IPS DF 6.9 (cell line): ENCODE data around the gene SPAM1.
A peak's percentile ranks its signal among the peaks of the same experiment; 100 is the strongest.
"Not testable (repeated sequence)": the region's sequence is repeated elsewhere in the genome, so short reads cannot be mapped to it uniquely, and the experiment has no call there.

Experiments
- DNase-seq: peaks from one replicate; pipeline ENCODE4 v3.0.0-alpha.2; 2013; ENCODE audit warnings: low read depth, low spot score
- H3K27ac ChIP-seq: one replicate; pipeline ENCODE4 v1.5.1; 2013; ENCODE audit warnings: low read length, control low read depth
- H3K27me3 ChIP-seq: 2 replicates; pipeline ENCODE4 v1.6.1; 2013; ENCODE audit warnings: mild to moderate bottlenecking, low read length; ENCODE audit not compliant: control insufficient read depth, insufficient read depth
- H3K36me3 ChIP-seq: 2 replicates; pipeline ENCODE4 v1.6.1; 2013; ENCODE audit warnings: low read length; ENCODE audit not compliant: control insufficient read depth, insufficient read depth
- H3K4me1 ChIP-seq: 2 replicates; pipeline ENCODE4 v1.6.1; 2013; ENCODE audit warnings: low read length; ENCODE audit not compliant: control insufficient read depth, insufficient read depth
- H3K4me3 ChIP-seq: 2 replicates; pipeline ENCODE4 v1.5.1; 2013; ENCODE audit warnings: mild to moderate bottlenecking, low read length
- H3K9me3 ChIP-seq: 2 replicates; pipeline ENCODE4 v1.6.1; 2013; ENCODE audit warnings: low read length, inconsistent platforms; ENCODE audit not compliant: control insufficient read depth, insufficient read depth
- WGBS: extraction: QIAGEN DNeasy Blood & Tissue Kit; methylation state at CpG from one replicate; pipeline ENCODE4 v1.1.7; 2013; ENCODE audit warnings: mixed read lengths, missing lambda C conversion rate; ENCODE audit not compliant: insufficient read length, insufficient coverage; 5-methylcytosine and 5-hydroxymethylcytosine counted together

Gene SPAM1, protein sequence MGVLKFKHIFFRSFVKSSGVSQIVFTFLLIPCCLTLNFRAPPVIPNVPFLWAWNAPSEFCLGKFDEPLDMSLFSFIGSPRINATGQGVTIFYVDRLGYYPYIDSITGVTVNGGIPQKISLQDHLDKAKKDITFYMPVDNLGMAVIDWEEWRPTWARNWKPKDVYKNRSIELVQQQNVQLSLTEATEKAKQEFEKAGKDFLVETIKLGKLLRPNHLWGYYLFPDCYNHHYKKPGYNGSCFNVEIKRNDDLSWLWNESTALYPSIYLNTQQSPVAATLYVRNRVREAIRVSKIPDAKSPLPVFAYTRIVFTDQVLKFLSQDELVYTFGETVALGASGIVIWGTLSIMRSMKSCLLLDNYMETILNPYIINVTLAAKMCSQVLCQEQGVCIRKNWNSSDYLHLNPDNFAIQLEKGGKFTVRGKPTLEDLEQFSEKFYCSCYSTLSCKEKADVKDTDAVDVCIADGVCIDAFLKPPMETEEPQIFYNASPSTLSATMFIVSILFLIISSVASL

DNA sequence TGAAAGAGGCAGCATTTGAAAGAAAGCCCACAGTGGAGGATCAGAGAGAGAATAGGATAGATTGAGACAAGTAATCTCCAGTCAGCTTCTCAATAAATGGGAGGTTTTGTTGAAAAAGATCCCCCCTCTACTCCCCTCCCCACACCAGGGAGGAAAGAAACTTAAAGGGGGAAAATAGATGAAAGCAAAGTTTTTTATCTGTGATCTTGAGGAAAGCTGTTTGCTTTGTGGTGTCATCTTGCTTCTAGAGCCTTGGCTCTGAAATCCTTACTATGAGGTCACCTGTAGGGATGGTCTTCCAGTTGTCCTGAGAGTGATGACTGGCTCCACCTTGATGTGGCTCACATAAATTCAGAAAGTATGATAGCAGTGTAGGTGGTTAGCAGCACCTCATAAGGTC, at the start of gene SPAM1:
SPAM1 (plus strand) TSS at position 301 of the 400 bp plus-strand sequence. CDS start 28,330 bp downstream, outside the sequence.
- H3K36me3 ChIP-seq = no peaks in the 10 kb centered on the region
- DNase-seq = no peak
- peaks cover 2% of the 10 kb centered on the region; the same call in 1 of the 2 replicates for H3K4me1 ChIP-seq
- H3K4me3 ChIP-seq = no peak within 1 kb of the TSS
- no peaks in the 10 kb centered on the region for H3K27me3 ChIP-seq
- no peaks in the 10 kb centered on the region for H3K9me3 ChIP-seq
- H3K27ac ChIP-seq = no peak within 1 kb of the TSS

DNA sequence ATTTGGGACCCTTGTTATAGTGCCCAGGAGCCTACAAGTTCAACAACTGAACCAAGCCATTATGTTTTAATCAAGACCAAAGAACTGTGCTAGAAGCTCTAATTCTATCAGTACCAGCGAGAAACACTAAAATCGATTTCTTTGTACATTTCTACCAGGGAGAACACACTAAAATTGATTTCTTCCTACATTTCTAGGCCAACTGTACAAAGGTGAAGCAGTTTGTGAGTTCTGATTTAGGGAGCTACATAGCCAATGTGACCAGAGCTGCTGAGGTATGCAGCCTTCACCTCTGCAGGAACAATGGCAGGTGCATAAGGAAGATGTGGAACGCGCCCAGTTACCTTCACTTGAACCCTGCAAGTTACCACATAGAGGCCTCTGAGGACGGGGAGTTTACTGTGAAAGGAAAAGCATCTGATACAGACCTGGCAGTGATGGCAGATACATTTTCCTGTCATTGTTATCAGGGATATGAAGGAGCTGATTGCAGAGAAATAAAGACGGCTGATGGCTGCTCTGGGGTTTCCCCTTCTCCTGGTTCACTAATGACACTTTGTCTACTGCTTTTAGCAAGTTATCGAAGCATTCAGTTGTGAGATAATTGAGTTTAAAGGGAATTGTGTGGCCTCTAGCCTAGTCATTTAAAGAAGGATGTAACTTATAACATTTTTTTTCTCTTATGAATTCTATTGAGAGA, 48.3 kb upstream of the SPAM1 start:
- Histone ChIP-seq H3K4me3 (no peak overlapping the region), H3K27ac (no peak overlapping the region), H3K36me3 (no peaks in the 10 kb centered on the region), H3K27me3 (no peaks in the 10 kb centered on the region), H3K4me1 (no peaks in the 10 kb centered on the region), H3K9me3 (no peaks in the 10 kb centered on the region)
- DNase-seq = no peak
- WGBS = no CpG with 5 or more reads among the region's 7 CpGs

DNA sequence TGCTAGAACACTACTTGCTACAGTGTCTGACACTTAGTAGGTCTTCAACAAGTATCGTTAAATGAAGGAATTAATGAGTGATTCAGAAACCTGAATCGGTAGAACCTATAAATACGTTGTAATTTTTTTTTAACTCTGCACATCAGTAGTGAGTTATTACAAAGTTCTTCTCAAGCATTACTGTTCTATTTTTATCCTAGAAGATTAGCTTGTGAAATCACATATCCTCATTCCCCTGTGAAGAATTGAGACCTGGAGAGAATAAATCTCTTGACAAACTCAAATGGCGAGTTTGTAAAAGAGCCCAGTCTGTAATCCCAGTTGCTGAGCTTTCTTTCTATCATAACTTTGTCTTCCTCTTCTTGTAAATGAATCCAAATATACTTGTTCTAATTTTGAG, 45.4 kb upstream of the SPAM1 start:
- Histone ChIP-seq H3K36me3 (no peaks in the 10 kb centered on the region), H3K4me3 (no peak overlapping the region), H3K27ac (no peak overlapping the region), H3K4me1 (no peaks in the 10 kb centered on the region), H3K9me3 (no peaks in the 10 kb centered on the region), H3K27me3 (no peaks in the 10 kb centered on the region)
- no peak for DNase-seq
- WGBS = no CpG with 5 or more reads among the region's 4 CpGs

DNA sequence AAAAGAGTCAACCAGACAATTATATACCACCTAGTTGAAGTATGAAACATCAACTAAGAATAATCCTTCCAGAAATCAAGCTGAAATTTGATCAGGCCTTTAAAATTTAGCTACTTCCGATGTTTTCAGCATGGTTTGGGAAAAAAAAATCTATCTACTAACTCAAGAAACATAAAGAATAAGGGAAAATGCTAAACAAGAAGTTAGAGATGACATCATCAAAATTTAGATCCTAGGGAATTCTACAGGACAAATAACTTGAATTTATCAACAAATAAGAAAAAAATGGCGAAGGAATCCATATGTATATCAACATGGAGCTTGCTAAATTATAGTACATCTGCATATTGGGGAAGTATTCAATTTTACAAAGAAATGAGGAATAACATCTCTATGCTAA, 43.7 kb upstream of the SPAM1 start:
- Histone ChIP-seq H3K27ac (no peak overlapping the region), H3K9me3 (no peaks in the 10 kb centered on the region), H3K27me3 (no peaks in the 10 kb centered on the region), H3K4me3 (no peak overlapping the region), H3K36me3 (no peaks in the 10 kb centered on the region), H3K4me1 (no peaks in the 10 kb centered on the region)
- no CpG with 5 or more reads among the region's 2 CpGs for WGBS
- no peak for DNase-seq

DNA sequence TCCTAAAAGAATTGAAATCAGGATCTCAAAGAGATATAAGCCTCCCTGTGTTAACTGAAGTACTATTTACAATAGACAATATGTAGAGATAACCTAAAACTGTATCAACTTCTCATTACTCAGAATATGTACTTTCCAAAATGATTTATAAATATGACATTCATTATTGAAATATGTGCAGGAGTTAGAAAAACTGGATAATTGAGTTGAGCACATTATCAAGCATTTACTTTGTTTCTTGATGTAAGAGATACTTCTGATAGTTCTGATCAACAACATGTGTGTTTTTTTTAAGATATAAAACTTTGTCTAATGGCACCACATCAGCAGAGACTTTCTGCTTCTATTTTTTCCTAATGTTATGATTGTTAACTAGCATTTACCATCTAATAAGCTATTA, 41.9 kb upstream of the SPAM1 start:
- Histone ChIP-seq H3K9me3 (no peaks in the 10 kb centered on the region), H3K4me1 (no peaks in the 10 kb centered on the region), H3K27me3 (no peaks in the 10 kb centered on the region), H3K4me3 (no peak overlapping the region), H3K36me3 (no peaks in the 10 kb centered on the region), H3K27ac (no peak overlapping the region)
- DNase-seq = no peak

- Histone ChIP-seq H3K4me3 (no peak overlapping the region), H3K4me1 (no peaks in the 10 kb centered on the region), H3K27me3 (no peaks in the 10 kb centered on the region), H3K27ac (no peak overlapping the region), H3K36me3 (no peaks in the 10 kb centered on the region), H3K9me3 (no peaks in the 10 kb centered on the region; the same call in 1 of the 2 replicates)
- DNase-seq = no peak
Measured at GRCh38 chr7:123888192-123888591, 36.8 kb upstream of the SPAM1 start.

DNA sequence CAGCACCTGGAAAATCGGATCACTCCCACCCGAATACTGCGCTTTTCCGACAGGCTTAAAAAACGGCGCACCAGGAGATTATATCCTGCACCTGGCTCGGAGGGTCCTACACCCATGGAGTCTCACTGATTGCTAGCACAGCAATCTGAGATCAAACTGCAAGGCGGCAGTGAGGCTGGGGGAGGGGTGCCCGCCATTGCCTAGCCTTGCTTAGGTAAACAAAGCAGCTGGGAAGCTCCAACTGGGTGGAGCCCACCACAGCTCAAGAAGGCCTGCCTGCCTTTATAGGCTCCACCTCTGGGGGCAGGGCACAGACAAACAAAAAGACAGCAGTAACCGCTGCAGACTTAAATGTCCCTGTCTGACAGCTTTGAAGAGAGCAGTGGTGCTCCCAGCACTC, 30.3 kb upstream of the SPAM1 start:
- H3K36me3 ChIP-seq, H3K4me1 ChIP-seq: not testable (repeated sequence)
- no CpG with 5 or more reads among the region's 10 CpGs for WGBS

DNA sequence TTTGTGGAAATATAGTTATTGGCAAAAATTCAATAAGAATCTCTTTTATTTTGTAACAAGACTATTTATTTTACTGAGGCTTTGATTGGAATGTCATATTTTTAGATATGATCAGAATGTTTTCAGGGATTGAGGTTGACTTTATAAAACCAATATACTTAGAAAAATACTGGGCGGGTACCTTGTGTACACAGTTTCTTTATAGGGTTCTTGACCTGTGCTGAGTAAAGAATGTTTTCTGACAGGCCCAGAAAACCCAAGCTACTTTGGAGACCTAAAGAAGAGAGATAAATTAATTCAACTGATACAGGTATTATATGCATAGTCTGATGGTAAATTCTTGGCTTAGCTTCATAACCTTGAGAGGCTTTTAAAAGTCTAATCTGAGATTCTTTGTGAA, 23.9 kb upstream of the SPAM1 start:
- Histone ChIP-seq H3K36me3 (no peaks in the 10 kb centered on the region), H3K4me1 (no peaks in the 10 kb centered on the region), H3K4me3 (no peak overlapping the region), H3K27me3 (no peaks in the 10 kb centered on the region), H3K27ac (no peak overlapping the region), H3K9me3 (peaks cover 3% of the 10 kb centered on the region)
- DNase-seq = no peak
- no CpG with 5 or more reads among the region's 1 CpG for WGBS

More for the DNA sequence above, 30.3 kb upstream of the SPAM1 start:
- H3K27ac ChIP-seq, DNase-seq, H3K27me3 ChIP-seq, H3K9me3 ChIP-seq, H3K4me3 ChIP-seq: not testable (repeated sequence)

- Histone ChIP-seq H3K4me1 (no peaks in the 10 kb centered on the region), H3K27ac (no peak overlapping the region), H3K9me3 (peaks cover 3% of the 10 kb centered on the region), H3K36me3 (no peaks in the 10 kb centered on the region), H3K4me3 (no peak overlapping the region), H3K27me3 (no peaks in the 10 kb centered on the region)
- no peak for DNase-seq
Measured at GRCh38 chr7:123905714-123906113, 19.3 kb upstream of the SPAM1 start.

DNA sequence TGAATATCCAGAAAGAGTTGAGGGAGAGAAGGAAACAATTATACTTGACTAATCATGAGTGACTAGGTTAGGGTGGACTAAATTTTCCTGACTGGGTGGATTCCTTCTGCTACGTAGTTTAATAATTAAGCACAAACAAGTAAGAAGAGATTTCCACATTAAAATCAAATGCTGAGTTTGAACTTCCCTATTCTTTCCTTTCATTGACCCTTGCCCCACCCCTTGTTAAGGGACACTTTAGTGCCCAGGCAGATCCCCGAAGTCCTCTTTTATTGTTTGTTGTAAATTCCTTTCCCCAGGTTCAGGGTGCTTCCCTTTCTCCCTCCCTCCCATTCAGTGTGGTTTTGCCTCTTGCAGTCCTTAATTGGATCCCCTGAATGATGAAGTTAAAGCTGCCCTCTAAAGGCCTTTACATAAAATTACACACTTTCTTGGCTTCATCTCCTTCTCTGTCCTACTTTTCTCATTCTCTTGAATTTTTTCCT, 8.8 kb upstream of the SPAM1 start:
- no peaks in the 10 kb centered on the region for H3K4me1 ChIP-seq

More for the DNA sequence above, 8.8 kb upstream of the SPAM1 start:
- no CpG with 5 or more reads among the region's 2 CpGs for WGBS
- Histone ChIP-seq H3K4me3 (no peak overlapping the region), H3K36me3 (no peaks in the 10 kb centered on the region), H3K27me3 (no peaks in the 10 kb centered on the region), H3K9me3 (no peaks in the 10 kb centered on the region), H3K27ac (no peak overlapping the region)
- DNase-seq = peak; percentile 25
